IPS DF 19.7 (cell line): ENCODE results near the gene FNDC3B.

ENCODE experiments used
- DNase-seq: peaks from one replicate; pipeline ENCODE4 v3.0.0-alpha.2; 2013; ENCODE audit warnings: low read depth, low spot score

Gene FNDC3B

DNA sequence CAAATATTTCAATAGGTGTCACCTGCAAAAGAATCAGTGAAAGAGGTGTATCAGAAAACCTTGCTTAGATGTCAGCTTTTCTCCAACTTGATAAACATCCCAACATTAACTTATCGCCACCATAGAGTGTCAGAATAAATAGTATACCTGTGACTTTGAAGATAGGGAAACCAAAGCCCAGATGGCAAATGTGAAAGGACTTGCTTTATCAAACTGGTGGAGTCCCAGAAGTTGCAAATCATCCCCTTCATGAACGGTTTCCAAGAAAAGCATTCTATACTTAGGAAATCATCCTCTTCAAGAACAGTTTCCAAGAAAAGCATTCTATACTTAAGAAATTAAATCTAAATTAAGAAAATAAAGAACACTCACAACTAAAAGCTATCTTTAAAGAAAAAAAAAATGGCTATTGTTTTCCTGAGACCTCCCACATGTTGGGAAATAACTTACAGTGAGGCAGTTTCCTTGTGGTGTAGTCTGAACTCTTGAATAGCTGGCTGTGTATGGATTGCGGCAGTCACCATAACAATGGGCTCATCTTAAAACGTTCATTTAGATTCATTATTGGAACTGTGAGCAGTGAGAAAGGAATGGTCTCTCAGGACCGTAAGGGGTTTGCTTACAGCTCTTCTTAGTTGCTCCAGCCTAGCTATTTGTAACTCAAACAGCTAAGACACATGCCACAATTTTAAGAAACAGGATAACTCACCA lies 352.4 kb downstream of the FNDC3B start:
- DNase-seq = no peak

DNA sequence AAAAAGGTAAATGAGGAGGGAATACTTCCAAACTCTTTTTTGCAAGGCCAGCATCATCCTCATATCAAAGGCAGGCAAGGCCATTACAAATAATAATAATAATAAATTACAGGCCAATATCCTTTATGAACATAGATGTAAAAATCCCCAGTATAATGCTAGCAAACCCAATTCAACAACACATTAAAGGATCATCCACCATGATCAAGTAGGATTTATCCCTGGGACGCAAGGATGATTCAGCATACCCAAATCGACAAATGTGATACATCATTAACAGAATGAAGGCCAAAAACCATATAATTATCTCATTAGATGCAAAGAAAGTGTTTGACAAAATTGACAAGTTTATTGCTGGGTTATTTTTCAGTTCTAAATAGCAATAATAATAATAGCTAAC lies 355.3 kb downstream of the FNDC3B start:
- DNase-seq = no peak

DNA sequence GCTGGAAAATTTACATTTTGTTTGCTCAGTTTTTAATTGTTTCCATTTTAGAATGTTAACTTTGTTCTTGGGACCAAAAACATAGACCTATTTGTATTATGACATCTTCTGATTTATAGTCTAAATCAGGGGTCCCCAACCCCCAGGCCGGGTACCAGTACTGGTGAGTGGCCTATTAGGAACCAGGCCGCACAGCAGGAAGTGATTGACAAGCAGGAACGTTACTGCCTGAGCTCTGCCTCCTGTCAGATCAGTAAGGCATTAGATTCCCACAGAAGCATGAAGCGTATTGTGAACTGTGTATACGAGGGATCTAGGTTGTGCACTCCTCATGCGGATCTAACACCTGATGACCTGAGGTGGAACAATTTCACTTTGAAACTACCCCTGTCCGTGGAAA lies 357.0 kb downstream of the FNDC3B start:
- no peak for DNase-seq

DNA sequence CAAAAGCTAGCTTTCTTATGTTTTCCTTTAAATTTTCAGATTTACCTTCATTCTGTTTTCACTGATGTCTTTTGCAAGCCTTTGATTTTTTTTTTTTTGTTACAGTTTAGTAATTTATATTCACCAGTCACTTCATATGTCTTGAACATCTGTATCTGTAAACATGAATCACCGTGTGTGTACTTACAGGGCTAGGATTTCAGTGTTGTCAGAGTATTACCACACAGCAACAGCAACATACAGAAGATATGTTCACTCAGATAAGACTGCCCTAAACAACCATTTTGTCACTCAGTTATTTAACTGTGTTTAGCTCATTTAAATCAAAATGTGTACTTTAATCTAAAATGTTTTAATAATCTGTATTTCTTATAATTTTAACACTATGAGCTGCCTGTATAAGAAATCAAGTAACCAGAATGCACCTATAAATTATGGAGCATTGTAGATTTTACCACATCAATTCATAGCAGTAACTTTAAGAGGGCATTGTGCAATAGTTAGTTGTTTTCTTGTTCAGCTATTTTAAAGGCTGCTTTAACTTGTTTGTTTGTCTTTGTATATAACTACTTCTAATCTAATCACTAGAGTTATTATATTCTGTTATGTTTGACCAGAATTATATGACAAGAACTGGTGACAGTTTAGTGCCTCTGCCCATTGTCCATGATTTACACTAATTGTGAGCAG lies 358.5 kb downstream of the FNDC3B start:
- no peak for DNase-seq

DNA sequence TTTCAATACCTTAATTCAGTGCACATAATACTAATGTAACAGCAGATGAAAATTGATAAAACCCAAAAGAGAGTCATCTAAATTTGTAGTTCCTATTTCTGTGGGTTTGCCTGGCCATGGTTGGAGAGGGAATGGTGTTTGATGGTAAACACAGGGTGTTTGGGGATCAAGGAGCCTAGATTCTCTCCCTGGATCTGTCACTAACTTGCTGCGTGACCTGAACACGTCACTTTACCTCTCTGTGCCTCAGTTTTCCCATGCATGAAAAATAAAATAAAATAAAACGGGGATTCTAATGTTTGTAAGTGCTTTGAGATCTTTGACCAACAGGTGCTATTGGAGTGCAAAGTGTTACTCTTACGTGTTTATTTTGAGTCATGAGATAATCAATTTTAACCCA lies 359.1 kb downstream of the FNDC3B start:
- no peak for DNase-seq

DNA sequence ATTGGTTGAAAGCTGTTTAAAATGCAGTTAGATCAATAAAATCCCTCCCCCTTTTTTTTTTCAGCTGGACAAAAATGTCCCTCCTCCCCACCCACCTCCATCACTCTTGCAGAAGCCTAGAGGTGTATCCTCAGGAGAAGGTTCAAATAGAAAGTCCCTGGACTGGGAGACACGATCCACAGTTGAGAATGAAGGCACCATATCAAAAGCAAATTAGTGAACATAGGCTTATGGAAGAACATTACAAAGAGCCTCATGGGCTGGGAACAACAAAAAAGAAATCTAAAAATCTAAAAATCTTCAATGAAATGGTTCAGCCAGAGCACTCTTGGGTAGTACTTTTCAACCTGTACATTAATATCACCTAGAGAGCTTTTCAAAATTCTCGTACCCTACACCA lies 362.7 kb downstream of the FNDC3B start:
- DNase-seq = no peak

DNA sequence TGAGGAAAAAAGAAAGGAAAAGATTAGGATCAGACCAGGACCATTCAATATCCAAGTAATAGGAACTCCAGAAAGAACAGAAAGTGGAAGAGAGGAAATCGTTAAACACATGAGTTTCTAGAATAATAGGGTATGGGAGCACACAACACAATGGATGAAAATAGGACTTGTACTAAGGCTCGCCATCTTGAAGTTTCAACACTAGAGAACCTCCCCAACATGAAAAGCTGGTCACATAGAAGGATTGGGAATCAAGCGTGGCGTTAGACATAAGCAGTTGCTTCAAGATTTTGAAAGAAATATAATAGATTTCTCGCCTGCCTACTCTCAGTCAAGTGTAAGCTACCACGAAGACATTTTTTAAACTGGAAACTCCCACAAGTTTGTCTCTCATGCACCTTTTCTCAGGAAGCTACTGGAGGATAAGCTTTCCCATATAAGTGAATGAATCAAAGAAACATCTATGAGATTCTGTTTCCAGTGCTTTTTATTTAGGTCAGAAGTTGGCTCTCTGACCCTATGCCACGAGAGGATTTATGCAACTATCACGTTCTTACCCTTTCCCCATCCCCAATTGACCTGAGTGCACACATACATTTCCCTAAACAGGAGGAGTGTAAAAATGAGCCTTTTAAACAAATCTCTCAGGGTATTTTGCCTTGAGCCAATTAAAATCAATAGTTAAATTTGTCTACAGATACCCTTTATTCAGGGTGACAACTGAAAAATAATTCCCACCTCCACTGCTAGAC lies 363.7 kb downstream of the FNDC3B start:
- DNase-seq = no peak

DNA sequence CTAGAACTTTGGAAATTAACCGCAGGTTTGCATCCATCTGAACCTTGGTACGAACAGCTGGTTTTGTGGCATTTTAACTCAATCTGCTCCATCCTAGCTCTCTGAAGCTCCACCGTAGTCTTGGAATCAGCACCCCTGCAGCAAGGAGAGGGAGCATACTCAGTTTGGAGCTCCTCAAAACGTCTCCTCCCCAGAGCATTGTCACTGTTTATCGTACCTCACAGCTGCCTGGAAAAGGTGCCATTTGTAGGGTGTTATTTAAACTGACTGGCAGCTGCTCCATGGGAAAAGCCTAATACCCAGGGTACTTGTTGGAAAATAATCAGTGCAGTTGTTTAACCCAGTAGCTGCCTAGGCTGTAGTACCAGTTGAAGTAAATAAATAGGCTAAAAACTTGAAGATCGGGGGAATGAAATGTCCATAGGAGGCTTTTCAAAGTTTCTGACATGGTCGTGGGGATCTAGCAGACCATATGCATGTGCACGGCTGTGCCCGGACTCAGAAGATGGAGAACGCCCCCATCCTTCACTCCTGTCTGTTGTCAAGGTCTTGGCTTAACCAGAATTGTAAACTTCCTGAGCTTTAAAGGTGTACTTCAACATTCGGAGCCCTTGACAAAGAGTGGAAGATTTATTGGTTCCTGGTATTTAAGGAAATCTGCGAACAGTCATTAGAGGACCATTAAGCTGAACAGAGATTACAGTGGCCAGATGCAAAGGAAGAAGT lies 365.0 kb downstream of the FNDC3B start:
- no peak for DNase-seq

DNA sequence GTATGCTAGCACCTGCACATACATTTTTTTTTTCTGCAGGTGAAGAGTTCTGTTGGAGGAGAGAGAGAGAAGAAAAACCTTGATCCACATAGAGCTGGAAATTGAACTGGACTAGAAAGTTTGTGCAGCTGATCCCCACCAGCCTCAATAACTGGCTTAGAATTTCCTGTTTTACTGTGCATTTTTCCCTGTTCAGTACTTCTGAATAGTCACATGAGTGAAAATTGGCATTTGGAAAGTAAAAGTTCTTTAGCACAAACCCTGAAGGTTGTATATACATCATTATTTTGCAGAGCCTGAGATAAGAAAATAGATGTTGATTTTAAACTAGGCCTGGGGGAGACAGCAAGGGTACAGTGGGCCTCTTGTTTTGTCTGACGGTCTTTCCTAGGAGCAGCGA lies 366.5 kb downstream of the FNDC3B start:
- no peak for DNase-seq

DNA sequence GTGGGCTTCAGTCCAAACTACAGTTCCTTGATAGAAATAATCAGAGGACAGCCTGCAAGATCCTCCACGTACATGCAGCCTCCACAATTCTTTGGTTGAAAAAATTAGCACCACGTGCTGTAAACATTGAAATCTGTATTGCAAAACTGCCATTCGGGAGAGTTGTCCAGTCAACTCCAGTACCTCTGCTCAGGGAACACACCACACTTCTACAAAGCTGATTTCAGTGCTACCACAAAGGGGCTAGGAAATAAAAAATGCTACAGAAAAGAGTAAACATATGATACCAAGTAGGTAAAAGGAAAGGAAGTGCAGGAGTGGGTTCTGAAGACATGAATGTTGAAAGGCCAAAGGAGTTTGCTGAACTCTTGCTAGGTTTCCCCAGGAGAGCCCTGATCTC lies 368.5 kb downstream of the FNDC3B start:
- DNase-seq = no peak

DNA sequence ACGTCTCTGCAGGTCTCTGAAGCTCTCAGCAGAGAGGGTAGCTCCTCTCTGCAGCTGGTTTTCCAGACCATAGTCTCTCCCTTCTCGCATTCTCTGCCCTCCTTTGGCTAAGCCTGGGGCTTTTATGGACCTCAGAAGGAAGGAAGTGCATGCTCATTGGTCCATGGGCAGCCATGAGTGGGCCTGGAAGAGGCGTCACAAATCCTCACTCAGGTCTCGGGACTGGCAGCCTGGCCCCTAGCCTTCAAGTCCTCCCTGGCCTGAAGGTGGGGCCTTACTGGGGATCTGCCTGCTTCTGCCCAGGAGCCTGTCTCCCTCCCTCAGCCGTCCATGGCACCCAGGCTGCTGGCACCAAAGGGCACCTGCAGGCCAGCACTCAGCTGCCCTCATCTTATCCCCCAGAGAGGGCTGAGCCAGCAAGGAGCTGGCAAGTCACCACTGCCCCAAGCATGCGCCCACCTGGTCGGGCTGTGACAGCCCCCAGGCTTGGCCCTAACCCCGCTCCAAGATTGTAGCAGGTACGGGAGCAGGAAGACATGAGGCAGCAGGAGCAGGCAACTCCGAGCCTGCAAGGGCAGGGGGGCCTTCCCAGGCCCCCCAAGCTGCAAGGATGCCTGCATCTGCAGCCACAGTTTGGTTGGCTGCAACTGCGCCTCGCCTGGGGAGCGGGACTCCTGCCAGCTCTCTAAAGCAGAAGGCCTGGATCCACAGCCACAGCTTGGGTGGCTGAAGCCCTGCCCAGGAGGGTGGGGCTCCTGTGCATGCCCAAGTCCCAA lies 371.5 kb downstream of the FNDC3B start:
- no peak for DNase-seq

DNA sequence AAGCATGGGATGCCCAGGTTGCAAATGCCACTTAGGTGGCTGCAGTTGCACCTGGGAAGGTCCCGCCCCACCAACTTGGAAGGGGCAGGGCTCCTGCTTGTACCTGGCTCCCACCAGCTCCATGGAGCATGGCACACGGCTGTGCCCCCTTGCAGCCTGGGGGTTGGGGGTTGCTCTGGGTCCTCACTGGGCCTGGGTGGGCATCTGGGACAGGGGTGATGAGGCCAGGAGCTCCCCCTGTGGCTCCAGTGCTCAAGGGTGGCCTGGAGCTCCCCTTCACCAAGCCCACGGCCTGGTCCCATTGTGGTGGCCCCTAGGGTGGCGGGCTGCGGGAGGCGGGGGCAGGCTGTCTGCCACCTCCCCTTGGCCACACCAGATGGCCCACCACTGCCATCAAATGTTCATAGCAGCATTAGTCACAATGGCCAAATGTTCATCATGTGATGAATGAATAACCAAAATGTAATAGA lies 372.1 kb downstream of the FNDC3B start:
- no peak for DNase-seq

DNA sequence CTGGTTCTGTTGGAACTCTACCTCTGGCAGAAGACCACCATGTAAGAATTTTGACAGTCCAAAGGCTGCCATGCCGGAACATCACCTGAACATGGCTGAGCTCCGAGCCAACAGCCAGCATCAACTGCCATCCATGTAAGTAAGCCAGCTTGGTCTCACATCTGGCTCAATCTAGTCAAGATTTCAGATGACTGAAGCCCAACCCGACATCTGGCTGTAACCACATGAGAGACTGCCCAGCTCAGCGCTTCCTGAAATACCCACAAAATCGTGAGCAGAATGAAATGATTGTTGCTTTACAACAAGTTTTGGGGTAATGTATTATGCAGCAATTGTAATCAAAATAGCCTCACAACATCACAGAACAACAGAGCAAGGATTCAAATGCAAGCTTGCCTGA lies 375.9 kb downstream of the FNDC3B start:
- DNase-seq = no peak

DNA sequence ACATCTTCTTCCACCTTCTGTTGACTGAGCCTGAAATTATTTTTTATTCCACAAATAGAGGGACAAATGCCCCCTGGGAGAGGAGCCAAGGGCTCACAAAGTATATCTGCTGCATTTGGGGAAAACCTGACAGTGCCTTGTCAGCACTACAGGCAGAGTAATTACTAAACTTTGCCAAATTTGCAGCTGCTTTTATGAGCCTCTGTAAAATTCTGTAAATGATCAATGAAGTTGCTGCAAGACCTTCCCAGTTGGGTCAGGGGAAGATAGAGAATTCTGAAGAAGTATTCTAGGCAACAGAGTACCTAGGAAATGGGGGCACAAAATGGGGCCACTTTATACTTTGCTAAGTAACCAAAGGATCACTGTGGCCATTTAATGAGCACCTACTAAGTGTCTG lies 398.3 kb downstream of the FNDC3B start:
- DNase-seq = no peak

DNA sequence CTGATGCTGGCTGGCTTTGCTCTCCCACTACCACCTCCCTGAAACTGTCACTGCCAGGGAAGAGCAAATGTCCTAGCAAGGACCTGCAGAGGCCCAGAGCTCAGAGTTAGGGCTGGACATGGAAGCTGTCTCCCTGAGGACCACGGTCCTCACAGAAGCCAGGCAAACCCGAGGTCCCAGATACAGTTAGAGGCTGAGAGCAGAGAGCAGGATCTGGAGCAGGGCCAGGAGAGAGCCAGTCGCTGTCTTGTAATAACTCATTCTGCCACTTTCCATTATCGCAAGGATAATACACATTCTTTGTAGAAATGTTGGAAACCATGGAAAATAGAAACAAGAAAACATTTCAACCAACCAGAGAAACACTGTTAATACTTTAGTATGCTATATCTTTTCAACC lies 398.8 kb downstream of the FNDC3B start:
- DNase-seq = no peak

DNA sequence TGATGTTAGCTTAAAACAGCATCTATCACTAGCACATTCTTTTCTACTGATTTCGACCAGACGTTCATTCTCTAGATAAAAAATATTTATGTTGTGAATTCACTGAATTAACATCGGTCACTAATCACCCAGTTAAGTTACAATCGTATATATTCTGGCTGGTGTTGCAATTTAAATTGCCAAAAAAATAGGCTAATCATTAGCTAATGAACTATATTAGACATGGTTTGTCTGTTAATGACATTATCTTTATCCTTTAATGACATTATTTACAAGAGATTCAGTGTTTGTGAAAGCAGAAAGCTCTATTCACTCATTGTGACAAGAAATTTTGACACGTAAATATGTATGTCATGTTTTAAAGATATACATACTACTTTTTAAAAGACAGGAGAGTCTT lies 402.2 kb downstream of the FNDC3B start:
- no peak for DNase-seq

DNA sequence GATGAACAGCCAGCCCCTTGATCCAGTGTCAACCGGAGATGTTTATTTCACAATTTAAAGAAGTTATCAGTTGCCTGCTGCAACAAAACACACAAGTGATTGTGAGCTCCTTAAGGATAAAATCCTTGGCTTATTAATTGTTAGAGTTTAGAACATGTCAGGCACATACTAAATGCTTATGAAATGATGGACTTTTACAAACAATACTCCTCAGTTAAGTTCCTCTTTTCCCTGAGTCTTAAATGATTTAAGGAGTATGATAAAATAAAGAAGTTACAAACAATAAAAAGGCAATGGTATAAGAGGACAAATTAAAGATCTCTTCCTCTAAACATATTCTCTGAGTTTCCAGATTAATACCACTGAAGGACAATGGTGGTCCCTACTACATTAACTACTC lies 403.2 kb downstream of the FNDC3B start:
- DNase-seq = no peak

DNA sequence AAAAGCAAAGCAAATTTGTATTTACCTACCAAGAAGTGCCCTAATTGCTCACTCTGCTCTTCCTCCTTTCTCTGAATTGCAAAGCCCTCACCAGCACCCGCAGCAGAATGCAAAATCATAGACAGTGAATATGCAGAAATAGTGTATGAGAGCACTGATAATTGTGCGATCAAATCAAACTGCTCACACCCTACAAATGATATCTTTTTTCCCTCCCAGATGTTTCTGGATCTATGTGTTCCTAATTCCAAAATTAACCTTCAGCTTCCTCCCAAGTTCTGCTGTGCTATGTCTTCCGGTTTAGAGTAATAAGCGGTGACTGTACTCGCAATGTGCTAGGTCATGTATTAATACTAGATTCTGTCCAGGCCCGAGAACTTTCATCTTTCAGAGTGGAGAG lies 405.4 kb downstream of the FNDC3B start:
- no peak for DNase-seq

DNA sequence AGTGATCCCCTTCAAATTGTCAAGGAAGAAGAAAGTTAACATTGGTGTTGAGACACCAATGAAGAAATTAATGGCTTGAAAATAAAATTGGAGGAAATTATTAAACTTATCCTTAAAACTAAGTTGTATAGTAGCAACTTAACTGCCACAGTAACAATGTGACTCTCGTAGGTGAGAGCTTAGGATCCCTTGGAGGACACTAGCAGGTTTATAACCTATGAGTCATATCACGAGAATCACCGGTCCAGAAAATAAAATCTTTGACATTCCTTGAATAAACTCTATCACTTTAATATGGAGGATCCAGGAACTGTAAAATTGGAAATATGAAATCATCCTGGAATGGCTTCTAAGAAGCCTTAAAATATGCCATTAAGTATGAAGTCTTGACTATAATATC lies 406.8 kb downstream of the FNDC3B start:
- no peak for DNase-seq

DNA sequence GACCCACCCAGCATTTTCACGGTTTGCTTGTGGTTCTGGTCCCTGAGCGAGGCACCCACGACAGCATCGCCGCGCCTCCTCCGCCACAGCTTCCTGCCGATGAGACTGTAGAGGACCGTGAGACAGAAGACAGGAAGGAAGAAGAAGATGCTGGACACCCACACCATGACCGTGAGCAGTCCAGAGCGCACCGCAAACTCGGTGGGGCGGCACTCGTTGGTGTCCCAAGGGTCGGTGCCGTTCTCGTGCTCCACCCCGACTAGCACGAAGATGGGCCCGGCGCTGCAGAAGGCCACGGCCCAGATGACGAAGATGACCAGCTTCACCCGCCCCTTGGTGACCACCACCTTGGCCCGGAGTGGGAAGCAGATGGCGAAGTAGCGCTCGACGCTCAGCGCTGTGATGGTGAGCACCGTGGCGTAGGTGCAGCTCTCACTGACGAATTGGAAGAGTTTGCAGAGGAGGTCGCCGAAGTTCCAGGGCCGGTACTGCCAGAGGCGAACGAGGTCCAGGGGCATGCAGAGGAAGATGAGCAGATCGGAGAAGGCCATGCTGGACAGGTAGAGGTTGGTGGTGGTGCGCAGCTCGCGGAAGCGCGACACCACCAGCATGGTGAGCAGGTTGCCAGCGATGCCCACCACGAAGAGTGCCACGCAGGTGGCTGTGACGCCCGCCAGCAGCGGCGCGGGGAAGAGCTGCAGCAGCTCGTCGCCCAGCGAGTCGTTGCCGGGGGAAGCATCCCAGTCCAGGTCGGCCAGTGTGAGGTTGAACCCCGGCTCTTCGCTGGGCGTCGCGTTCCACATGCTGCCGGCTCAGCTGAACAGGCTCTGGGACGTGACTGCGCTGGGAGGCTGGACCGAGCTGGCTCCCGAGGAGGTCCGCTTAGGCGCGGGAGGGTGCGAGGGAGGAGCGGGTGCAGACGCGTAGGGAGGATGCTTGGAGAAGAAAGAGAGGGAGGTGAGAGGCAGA lies 408.5 kb downstream of the FNDC3B start, which contains the start of gene GHSR:
Gene GHSR, minus strand, starts transcription at position 846 of the 969 bp plus-strand sequence. Its CDS starts 43 bp downstream, at position 803.
- DNase-seq = no peak
